ENCODE data around the gene PPP1R37.

GRCh38 chr19:45113628-45114027 is 20.6 kb downstream of the PPP1R37 start:
- TF ChIP-seq CTCF (IDR thresholded peaks at IDR 0.05) = no peak
- no peak for TF ChIP-seq POLR2A (IDR thresholded peaks at IDR 0.05)

Measured in tibial nerve (tissue), 3 donors.